Activated B cell treated with CpG ODN at 0.5 μM for 24 hours (primary cell): ENCODE results near the gene PPP1R9B. TPM values are rescaled to one million over a fixed set of nuclear protein-coding genes. Genes with fewer than 3 reads are reported as not detected.

Experiments used
- ATAC-seq: fragments of 200-7000 bp; cut with Tn5 transposase; one replicate; pipeline ENCODE4 v1.10.0; 2021; ENCODE audit warnings: low read depth, mild to moderate bottlenecking, moderate library complexity
- CTCF ChIA-PET: fragments of 350-600 bp; sonication (Branson Sonifier 250); formaldehyde crosslinking; loops from one replicate; lab custom pipeline; 2021; ENCODE audit warnings: antibody characterized with exemption; lab: Charles Lee
- POLR2A ChIA-PET: fragments of 350-600 bp; sonication (Branson Sonifier 250); formaldehyde crosslinking; loops from one replicate; lab custom pipeline; 2021; ENCODE audit warnings: antibody characterized with exemption; lab: Charles Lee
- DNase-seq: peaks from one replicate; pipeline ENCODE4 v3.0.0; 2022
- H3K27ac Mint-ChIP-seq: one replicate; pipeline ENCODE4 v1.8.0; 2020; ENCODE audit warnings: mixed read lengths
- H3K27me3 Mint-ChIP-seq: one replicate; pipeline ENCODE4 v1.8.0; 2021; ENCODE audit warnings: mixed read lengths
- H3K36me3 Mint-ChIP-seq: one replicate; pipeline ENCODE4 v1.8.0; 2021; ENCODE audit warnings: low read depth, mixed read lengths
- H3K4me1 Mint-ChIP-seq: one replicate; pipeline ENCODE4 v1.8.0; 2021; ENCODE audit warnings: mixed read lengths
- H3K4me3 Mint-ChIP-seq: one replicate; pipeline ENCODE4 v1.8.0; 2020; ENCODE audit warnings: mild to moderate bottlenecking, mixed read lengths
- H3K9me3 Mint-ChIP-seq: one replicate; pipeline ENCODE4 v1.8.0; 2020; ENCODE audit warnings: mixed read lengths
- intact Hi-C: fragments of 100-400 bp; cut with micrococcal nuclease; formaldehyde crosslinking; loops from one replicate; pipeline ENCODE4 v1.15.1; 2024
- total RNA-seq: library from RNA; stranded (reverse); gene quantifications from 2 replicates; pipeline ENCODE4 v1.2.3, GENCODE V29; 2022
- TF ChIP-seq, protein P1 (sequence below): fragments of 200-600 bp; IDR thresholded peaks from one replicate; pipeline ENCODE4 v1.8.0; 2022; ENCODE audit warnings: antibody characterized with exemption, mild to moderate bottlenecking

Gene PPP1R9B
- total RNA-seq, 1 donor from 2014 or later, result 313 TPM

DNA sequence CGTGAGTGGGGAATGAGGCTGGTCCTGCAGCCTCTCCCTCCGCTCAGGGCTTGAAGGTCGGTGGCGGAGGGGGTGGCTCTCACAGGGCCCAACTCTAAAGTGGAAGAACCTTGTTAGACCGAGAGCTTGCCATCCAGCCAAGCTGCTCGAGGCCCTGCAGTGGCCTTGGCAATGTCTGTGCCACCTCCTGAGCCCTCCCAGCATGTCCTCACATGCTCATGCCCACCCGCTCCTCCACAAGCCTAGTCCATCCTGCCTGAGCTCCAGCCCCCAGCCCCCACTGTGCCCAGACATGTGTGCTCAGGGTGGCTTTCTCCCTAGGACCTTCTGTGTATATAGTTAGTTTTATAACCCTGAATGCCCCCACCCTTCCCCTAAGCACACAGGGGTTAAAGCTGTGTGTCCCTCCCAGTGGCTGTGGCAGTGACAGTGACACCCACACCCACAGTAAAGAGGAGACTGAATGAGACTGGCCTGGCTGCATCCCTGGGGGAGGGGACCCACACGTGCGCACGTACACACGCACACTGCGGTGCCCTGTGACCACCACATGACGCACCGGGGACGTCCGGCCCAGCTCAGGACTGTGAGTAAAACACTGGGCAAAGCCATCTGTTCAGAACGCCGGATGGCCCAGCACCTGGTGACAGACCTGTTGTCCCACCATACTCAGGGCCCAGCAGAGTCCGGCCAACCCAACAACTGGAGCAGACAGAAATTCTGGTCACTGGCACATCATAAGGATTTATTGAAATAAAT, 39.7 kb downstream of the PPP1R9B start:
- intact Hi-C loops, result no loop called here
- ChIA-PET CTCF (no interaction called here), POLR2A (no interaction called here)
- Mint-ChIP-seq H3K36me3 (peaks cover 33% of the 10 kb centered on the region), H3K4me3 (no peak overlapping the region), H3K27me3 (peaks cover 10% of the 10 kb centered on the region), H3K4me1 (peaks cover 4% of the 10 kb centered on the region), H3K9me3 (no peaks in the 10 kb centered on the region), H3K27ac (no peak overlapping the region)
- no peak for ATAC-seq
- TF ChIP-seq, protein P1, sequence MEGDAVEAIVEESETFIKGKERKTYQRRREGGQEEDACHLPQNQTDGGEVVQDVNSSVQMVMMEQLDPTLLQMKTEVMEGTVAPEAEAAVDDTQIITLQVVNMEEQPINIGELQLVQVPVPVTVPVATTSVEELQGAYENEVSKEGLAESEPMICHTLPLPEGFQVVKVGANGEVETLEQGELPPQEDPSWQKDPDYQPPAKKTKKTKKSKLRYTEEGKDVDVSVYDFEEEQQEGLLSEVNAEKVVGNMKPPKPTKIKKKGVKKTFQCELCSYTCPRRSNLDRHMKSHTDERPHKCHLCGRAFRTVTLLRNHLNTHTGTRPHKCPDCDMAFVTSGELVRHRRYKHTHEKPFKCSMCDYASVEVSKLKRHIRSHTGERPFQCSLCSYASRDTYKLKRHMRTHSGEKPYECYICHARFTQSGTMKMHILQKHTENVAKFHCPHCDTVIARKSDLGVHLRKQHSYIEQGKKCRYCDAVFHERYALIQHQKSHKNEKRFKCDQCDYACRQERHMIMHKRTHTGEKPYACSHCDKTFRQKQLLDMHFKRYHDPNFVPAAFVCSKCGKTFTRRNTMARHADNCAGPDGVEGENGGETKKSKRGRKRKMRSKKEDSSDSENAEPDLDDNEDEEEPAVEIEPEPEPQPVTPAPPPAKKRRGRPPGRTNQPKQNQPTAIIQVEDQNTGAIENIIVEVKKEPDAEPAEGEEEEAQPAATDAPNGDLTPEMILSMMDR, result no peak
- no peak for DNase-seq

DNA sequence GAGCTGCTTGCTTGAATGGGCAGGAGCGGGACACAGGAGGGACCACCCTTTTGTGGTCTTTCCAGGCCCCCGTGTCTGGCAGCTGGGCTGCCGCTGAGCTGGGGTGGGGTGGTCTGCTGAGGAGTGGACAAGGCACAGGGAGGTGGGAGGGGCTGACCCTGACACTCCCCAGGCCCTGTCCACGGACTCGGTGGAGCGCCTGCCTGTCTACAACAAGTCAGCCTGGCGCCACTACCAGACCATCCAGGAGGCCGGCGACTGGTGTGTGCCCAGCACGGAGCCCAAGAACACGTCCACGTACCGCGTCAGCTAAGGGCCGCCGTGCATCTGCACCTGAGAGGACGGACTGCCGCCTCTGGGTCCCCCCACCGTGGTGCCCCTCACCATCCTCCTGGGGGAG, 40.7 kb downstream of the PPP1R9B start:
- no peak for ATAC-seq
- intact Hi-C loops, result no loop called here
- TF ChIP-seq, protein P1, result no peak
- Mint-ChIP-seq H3K4me1 (peaks cover under 1% of the 10 kb centered on the region), H3K27ac (no peak overlapping the region), H3K36me3 (peaks cover 42% of the 10 kb centered on the region), H3K9me3 (no peaks in the 10 kb centered on the region), H3K27me3 (peaks cover 2% of the 10 kb centered on the region), H3K4me3 (no peak overlapping the region)
- POLR2A ChIA-PET, result no interaction called here
- DNase-seq, result no peak
- CTCF ChIA-PET, result no interaction called here

DNA sequence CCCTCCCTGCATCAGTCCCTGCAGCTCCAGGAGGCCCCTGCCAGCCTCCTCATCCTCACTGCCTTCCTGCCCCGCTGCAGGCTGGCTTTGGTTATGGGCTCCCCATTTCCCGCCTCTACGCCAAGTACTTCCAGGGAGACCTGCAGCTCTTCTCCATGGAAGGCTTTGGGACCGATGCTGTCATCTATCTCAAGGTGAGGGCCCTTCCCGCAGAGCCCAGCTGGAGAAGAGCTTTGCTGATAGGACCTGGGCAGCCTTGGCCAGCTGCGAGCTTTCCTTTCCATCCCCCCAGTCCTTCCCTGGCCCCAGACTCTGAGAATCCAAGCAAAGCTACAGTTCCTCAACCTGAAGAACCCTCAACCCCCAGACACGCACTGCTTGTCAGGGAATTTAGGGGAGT, 41.3 kb downstream of the PPP1R9B start:
- no peak overlapping the region for H3K4me3 Mint-ChIP-seq
- ATAC-seq, result no peak
- no peaks in the 10 kb centered on the region for H3K4me1 Mint-ChIP-seq
- POLR2A ChIA-PET, result interaction anchor here (1.1 kb wide), 1 partner anchor 39 kb away, joined by 3 read pairs; no protein-coding TSS in a partner anchor
- peaks cover 2% of the 10 kb centered on the region for H3K27me3 Mint-ChIP-seq
- no peak for DNase-seq
- H3K36me3 Mint-ChIP-seq, result peaks cover 42% of the 10 kb centered on the region
- CTCF ChIA-PET, result no interaction called here
- no peak overlapping the region for H3K27ac Mint-ChIP-seq
- intact Hi-C loops, result no loop called here
- TF ChIP-seq, protein P1, result no peak
- no peaks in the 10 kb centered on the region for H3K9me3 Mint-ChIP-seq

DNA sequence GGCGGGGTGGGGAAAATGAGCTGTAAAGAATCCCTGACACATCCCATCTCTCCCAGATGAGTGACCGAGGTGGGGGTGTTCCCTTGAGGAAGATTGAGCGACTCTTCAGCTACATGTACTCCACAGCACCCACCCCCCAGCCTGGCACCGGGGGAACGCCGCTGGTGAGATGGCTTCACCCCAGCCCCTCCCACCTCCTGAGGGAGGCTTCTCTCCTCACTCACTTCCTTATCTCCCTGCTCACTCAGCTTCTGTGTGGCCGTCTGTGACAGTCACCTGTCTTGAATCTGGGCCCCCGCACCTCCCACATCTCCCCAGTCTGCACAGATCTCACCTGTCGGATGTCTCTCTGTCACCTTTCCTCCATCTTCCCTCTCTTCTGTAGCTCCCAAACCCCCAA, 41.9 kb downstream of the PPP1R9B start:
- POLR2A ChIA-PET, result interaction anchor here (1.1 kb wide), 1 partner anchor 40 kb away, joined by 3 read pairs; no protein-coding TSS in a partner anchor

More for the DNA sequence above, 41.9 kb downstream of the PPP1R9B start:
- H3K9me3 Mint-ChIP-seq, result no peaks in the 10 kb centered on the region
- CTCF ChIA-PET, result no interaction called here
- H3K4me3 Mint-ChIP-seq, result no peak overlapping the region
- TF ChIP-seq, protein P1, result no peak
- H3K27me3 Mint-ChIP-seq, result peaks cover under 1% of the 10 kb centered on the region
- no peak overlapping the region for H3K27ac Mint-ChIP-seq
- intact Hi-C loops, result no loop called here
- H3K36me3 Mint-ChIP-seq, result peaks cover 42% of the 10 kb centered on the region
- no peaks in the 10 kb centered on the region for H3K4me1 Mint-ChIP-seq
- no peak for ATAC-seq
- no peak for DNase-seq
